GM18499 (cell line): ENCODE measurements around the gene PEMT.
"Not testable (repeated sequence)": the region's sequence is repeated elsewhere in the genome, so short reads cannot be mapped to it uniquely, and the experiment has no call there.

Experiments used
- ATAC-seq: cut with Tn5 transposase; IDR thresholded peaks from one replicate; pipeline ENCODE4 v1.9.1; 2021; ENCODE audit warnings: moderate number of reproducible peaks; ENCODE audit not compliant: insufficient read depth, unreplicated experiment

Gene PEMT, protein sequence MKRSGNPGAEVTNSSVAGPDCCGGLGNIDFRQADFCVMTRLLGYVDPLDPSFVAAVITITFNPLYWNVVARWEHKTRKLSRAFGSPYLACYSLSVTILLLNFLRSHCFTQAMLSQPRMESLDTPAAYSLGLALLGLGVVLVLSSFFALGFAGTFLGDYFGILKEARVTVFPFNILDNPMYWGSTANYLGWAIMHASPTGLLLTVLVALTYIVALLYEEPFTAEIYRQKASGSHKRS

DNA sequence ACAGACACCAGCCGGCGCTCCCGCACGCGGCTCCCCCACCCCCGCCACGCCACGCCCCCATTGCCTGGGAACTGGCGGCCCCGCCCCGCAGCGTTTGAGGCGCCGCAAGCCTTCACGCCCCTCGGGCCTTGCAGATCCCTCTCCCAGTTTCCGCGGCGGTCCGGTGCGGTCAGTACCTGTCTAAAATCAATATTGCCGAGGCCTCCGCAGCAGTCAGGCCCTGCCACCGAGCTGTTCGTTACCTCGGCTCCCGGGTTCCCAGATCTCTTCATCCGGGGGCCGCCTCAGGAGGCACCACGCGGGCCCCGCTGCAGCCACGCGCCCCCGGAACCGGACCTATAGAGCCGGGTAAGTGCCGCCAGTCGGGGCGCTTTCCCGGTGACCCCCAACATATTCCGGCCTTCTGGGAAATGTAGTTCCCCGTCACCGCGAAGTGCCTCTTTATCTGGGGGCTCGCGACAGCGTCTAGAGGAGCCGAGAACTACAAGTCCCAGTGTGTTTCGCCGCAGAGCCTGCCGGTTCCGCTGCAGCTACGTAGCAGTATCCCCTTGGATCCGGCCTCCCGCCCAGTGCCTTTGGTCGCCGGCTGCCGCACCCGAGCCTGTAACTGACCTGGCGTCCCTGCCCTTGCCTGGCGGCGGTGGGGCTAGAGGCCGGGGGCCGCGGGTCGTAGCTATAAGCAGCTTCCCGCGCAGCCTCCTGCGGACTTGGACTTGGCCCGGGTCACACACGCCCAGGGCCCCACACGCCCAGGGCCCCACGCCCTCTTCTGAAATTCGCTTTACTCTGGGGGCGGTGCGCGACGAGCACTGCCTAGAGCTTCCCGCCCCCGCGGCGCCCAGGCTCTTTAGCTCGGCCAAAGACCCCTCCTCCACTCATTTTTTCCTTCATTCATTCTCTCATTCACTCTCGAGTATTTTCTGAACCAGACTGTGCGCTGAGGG is at the start of gene PEMT:
TSS of gene PEMT (minus strand) at position 354 of the 944 bp plus-strand sequence. CDS start at position 272, 82 bp downstream.
- ATAC-seq = peak; percentile 94

GRCh38 chr17:17639661-17640270 is 48.3 kb upstream of the PEMT start:
- ATAC-seq = not testable (repeated sequence)

DNA sequence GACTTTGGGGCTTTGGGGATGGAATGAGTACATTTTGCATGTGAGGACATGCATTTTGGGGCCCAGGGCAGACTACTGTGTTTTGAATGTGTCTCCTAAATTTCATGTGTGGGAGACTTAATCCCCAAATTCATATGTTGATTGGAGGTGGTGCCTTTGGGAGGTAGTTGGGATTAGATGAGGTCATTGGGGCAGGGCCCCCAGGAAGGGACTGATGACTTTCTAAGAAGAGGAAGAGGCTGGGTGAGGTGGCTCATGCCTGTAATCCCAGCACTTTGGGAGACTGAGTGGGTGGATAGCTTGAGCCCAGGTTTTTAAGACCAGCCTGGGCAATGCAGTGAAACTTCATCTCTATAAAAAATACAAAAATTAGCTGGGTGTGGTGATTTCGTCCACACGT is 47.0 kb upstream of the PEMT start:
- no peak for ATAC-seq

- no peak for ATAC-seq
Observed at GRCh38 chr17:17636272-17636885, 44.9 kb upstream of the PEMT start.

- ATAC-seq = not testable (repeated sequence)
Observed at GRCh38 chr17:17635537-17636271, 44.2 kb upstream of the PEMT start.

- no peak for ATAC-seq
Observed at GRCh38 chr17:17635126-17635525, 43.6 kb upstream of the PEMT start.

- ATAC-seq = no peak
Observed at GRCh38 chr17:17633310-17633709, 41.8 kb upstream of the PEMT start.

- not testable (repeated sequence) for ATAC-seq
Observed at GRCh38 chr17:17632690-17633089, 41.2 kb upstream of the PEMT start.

- no peak for ATAC-seq
Observed at GRCh38 chr17:17628388-17629008, 37.0 kb upstream of the PEMT start.

- no peak for ATAC-seq
Observed at GRCh38 chr17:17626840-17627239, 35.3 kb upstream of the PEMT start.

GRCh38 chr17:17626151-17626805 is 34.8 kb upstream of the PEMT start:
- no peak for ATAC-seq

GRCh38 chr17:17624741-17625140 is 33.2 kb upstream of the PEMT start:
- no peak for ATAC-seq

- no peak for ATAC-seq
Observed at GRCh38 chr17:17623904-17624303, 32.4 kb upstream of the PEMT start.

DNA sequence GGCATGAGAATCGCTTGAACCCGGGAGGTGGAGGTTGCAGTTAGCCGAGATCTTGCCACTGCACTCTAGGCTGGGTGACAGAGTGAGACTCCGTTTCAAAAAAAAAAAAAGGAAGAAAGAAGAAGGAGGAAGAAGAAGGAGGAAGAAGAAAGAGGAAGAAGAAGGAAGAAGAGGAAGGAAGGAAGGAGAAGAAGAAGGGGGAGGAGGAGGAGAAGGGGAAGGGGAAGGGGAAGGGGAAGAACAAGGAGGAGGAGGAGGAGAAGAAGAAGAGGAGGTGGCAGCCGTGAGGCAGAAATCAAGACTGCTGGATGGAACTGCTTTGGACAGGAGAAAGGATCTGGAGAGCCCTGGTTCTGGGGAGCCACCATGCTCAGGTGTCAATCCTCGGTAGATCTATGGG is 29.7 kb upstream of the PEMT start:
- no peak for ATAC-seq

- ATAC-seq = peak; percentile 63
Observed at GRCh38 chr17:17613708-17614114, 22.2 kb upstream of the PEMT start.

- no peak for ATAC-seq
Observed at GRCh38 chr17:17612085-17613022, 20.8 kb upstream of the PEMT start.

DNA sequence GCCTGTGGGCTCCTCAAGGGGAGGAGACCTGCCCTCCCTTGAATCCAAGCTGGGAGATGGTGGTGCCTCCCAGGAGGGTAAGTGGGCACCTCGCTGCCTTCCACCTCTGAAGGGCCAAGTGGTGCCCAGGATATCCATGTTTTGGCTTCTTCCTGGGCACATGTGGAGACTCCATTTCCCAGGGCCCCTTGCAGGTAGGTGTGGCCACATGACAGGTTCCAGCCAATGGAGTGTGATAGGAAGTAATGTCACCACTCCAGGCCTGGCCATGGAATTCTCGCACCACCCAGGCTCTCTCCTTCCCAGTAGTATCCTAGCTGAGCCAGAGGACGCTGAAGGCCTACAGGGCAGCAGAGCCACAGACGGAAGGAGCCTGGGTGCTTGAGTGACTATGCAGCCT is 17.6 kb upstream of the PEMT start:
- ATAC-seq = no peak

DNA sequence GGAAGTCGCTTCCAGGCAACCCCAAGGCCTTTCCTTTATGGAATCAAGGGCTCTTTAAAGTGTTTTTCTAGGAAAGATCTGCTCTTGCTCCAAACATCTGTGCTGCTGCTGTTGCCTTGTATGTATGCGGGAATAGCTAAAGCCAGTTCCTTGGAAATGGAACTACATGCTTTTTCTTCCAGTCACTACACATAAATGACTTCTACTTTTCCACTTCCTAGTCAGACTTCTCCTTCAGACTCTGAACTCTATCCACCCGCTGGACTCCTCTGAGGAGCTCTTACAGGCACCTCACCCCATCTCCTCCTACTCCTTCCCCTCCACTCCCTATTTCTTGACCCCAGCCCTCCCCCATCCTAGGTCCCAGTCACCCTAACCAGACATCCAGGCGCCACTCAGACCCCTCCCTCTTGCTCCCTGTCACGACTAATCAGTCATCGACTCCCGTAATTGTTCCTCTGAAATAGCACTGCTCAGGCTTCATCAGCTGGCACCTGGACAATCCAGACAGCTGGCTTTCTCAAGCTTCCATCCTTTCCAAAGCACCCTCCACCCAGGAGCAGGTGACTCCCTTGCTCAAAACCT is 15.0 kb upstream of the PEMT start:
- ATAC-seq = no peak
